Measurements from ENCODE around the gene ADCK1.
A peak's percentile ranks its signal among the peaks of the same experiment; 100 is the strongest.
"Not testable (repeated sequence)": the region's sequence is repeated elsewhere in the genome, so short reads cannot be mapped to it uniquely, and the experiment has no call there.

The ADCK1 gene

GRCh38 chr14:77809011-77809410 is 9.1 kb downstream of the ADCK1 start:
- DNase-seq (ENCODE audit: low read depth), result no peak

- DNase-seq (ENCODE audit: low read depth), result no peak
These were observed 12.1 kb downstream of the ADCK1 start for GRCh38 chr14:77812028-77812427.

- DNase-seq (ENCODE audit: low read depth), result not testable (repeated sequence)
These were observed 12.8 kb downstream of the ADCK1 start for GRCh38 chr14:77812682-77813081.

- no peak for DNase-seq (ENCODE audit: low read depth)
These were observed 22.4 kb downstream of the ADCK1 start for GRCh38 chr14:77822307-77822706.

GRCh38 chr14:77822741-77823140 is 22.8 kb downstream of the ADCK1 start:
- no peak for DNase-seq (ENCODE audit: low read depth)

GRCh38 chr14:77823378-77823777 is 23.5 kb downstream of the ADCK1 start:
- DNase-seq (ENCODE audit: low read depth), result no peak

GRCh38 chr14:77825895-77826519 is 26.1 kb downstream of the ADCK1 start:
- no peak for DNase-seq (ENCODE audit: low read depth)

GRCh38 chr14:77830692-77831091 is 30.8 kb downstream of the ADCK1 start:
- DNase-seq (ENCODE audit: low read depth), result no peak

GRCh38 chr14:77832297-77832696 is 32.4 kb downstream of the ADCK1 start:
- no peak for DNase-seq (ENCODE audit: low read depth)

- DNase-seq (ENCODE audit: low read depth), result no peak
These were observed 38.0 kb downstream of the ADCK1 start for GRCh38 chr14:77837926-77838325.

GRCh38 chr14:77838831-77839511 is 39.1 kb downstream of the ADCK1 start:
- DNase-seq (ENCODE audit: low read depth), result no peak

- DNase-seq (ENCODE audit: low read depth), result no peak
These were observed 43.3 kb downstream of the ADCK1 start for GRCh38 chr14:77843195-77843594.

- DNase-seq (ENCODE audit: low read depth), result no peak
These were observed 43.7 kb downstream of the ADCK1 start for GRCh38 chr14:77843651-77844050.

- no peak for DNase-seq (ENCODE audit: low read depth)
These were observed 44.9 kb downstream of the ADCK1 start for GRCh38 chr14:77844802-77845201.

- peak; percentile 19 for DNase-seq (ENCODE audit: low read depth)
These were observed 48.1 kb downstream of the ADCK1 start for GRCh38 chr14:77848031-77848430.

GRCh38 chr14:77849711-77850110 is 49.8 kb downstream of the ADCK1 start:
- DNase-seq (ENCODE audit: low read depth), result peak; percentile 23

GRCh38 chr14:77853919-77854318 is 54.0 kb downstream of the ADCK1 start:
- no peak for DNase-seq (ENCODE audit: low read depth)

GRCh38 chr14:77856941-77857340 is 57.0 kb downstream of the ADCK1 start:
- DNase-seq (ENCODE audit: low read depth), result no peak

GRCh38 chr14:77859934-77860570 is 60.1 kb downstream of the ADCK1 start:
- DNase-seq (ENCODE audit: low read depth), result no peak

- no peak for DNase-seq (ENCODE audit: low read depth)
These were observed 61.3 kb downstream of the ADCK1 start for GRCh38 chr14:77861201-77861600.

- DNase-seq (ENCODE audit: low read depth), result peak; percentile 16
These were observed 62.4 kb downstream of the ADCK1 start for GRCh38 chr14:77862154-77862786.

- DNase-seq (ENCODE audit: low read depth), result no peak
These were observed 64.2 kb downstream of the ADCK1 start for GRCh38 chr14:77864085-77864484.

- no peak for DNase-seq (ENCODE audit: low read depth)
These were observed 64.7 kb downstream of the ADCK1 start for GRCh38 chr14:77864580-77864979.

Data from GM04504 (cell line).